Measurements from ENCODE around the gene SYCN. TPM values are rescaled to one million over a fixed set of nuclear protein-coding genes. Genes with fewer than 3 reads are reported as not detected.
"Not testable (repeated sequence)": the region's sequence is repeated elsewhere in the genome, so short reads cannot be mapped to it uniquely, and the experiment has no call there.

The SYCN gene
- total RNA-seq, 1 donor from 2014 or later: not detected

GRCh38 chr19:39218230-39219007, 14.4 kb upstream of the SYCN start:
- no peak overlapping the region for H3K4me3 Mint-ChIP-seq
- ChIA-PET POLR2A (no interaction called here), CTCF (no interaction called here)
- TF ChIP-seq, protein P1, sequence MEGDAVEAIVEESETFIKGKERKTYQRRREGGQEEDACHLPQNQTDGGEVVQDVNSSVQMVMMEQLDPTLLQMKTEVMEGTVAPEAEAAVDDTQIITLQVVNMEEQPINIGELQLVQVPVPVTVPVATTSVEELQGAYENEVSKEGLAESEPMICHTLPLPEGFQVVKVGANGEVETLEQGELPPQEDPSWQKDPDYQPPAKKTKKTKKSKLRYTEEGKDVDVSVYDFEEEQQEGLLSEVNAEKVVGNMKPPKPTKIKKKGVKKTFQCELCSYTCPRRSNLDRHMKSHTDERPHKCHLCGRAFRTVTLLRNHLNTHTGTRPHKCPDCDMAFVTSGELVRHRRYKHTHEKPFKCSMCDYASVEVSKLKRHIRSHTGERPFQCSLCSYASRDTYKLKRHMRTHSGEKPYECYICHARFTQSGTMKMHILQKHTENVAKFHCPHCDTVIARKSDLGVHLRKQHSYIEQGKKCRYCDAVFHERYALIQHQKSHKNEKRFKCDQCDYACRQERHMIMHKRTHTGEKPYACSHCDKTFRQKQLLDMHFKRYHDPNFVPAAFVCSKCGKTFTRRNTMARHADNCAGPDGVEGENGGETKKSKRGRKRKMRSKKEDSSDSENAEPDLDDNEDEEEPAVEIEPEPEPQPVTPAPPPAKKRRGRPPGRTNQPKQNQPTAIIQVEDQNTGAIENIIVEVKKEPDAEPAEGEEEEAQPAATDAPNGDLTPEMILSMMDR (IDR thresholded peaks at IDR 0.05): no peak
- peaks cover 27% of the 10 kb centered on the region for H3K27me3 Mint-ChIP-seq
- peaks cover 5% of the 10 kb centered on the region for H3K9me3 Mint-ChIP-seq
- H3K4me1 Mint-ChIP-seq: no peaks in the 10 kb centered on the region
- DNase-seq: no peak
- intact Hi-C loops (cut with micrococcal nuclease): no loop called here
- no peak overlapping the region for H3K27ac Mint-ChIP-seq
- ATAC-seq (ENCODE audit: low read depth): no peak
- H3K36me3 Mint-ChIP-seq (ENCODE audit: low read depth): no peaks in the 10 kb centered on the region

- H3K4me1 Mint-ChIP-seq: no peaks in the 10 kb centered on the region
- no peak for ATAC-seq (ENCODE audit: low read depth)
- H3K27ac Mint-ChIP-seq: no peak overlapping the region
- TF ChIP-seq, protein P1 (IDR thresholded peaks at IDR 0.05): no peak
- H3K27me3 Mint-ChIP-seq: peaks cover 23% of the 10 kb centered on the region
- DNase-seq: no peak
- no peaks in the 10 kb centered on the region for H3K36me3 Mint-ChIP-seq (ENCODE audit: low read depth)
- CTCF ChIA-PET: no interaction called here
- no peak overlapping the region for H3K4me3 Mint-ChIP-seq
- POLR2A ChIA-PET: interaction anchor here (0.7 kb wide), 1 partner anchor 9 kb away, joined by 5 read pairs; no protein-coding TSS in a partner anchor
- intact Hi-C loops (cut with micrococcal nuclease): no loop called here
- peaks cover 5% of the 10 kb centered on the region for H3K9me3 Mint-ChIP-seq
Observed at GRCh38 chr19:39217094-39217493, 13.0 kb upstream of the SYCN start.

GRCh38 chr19:39215323-39215722, 11.3 kb upstream of the SYCN start:
- H3K27ac Mint-ChIP-seq; CTCF ChIA-PET; H3K36me3 Mint-ChIP-seq (ENCODE audit: low read depth); POLR2A ChIA-PET; H3K4me3 Mint-ChIP-seq; H3K4me1 Mint-ChIP-seq; intact Hi-C loops (cut with micrococcal nuclease); ATAC-seq (ENCODE audit: low read depth); H3K9me3 Mint-ChIP-seq; DNase-seq: not testable (repeated sequence)
- peaks cover 15% of the 10 kb centered on the region for H3K27me3 Mint-ChIP-seq

DNA sequence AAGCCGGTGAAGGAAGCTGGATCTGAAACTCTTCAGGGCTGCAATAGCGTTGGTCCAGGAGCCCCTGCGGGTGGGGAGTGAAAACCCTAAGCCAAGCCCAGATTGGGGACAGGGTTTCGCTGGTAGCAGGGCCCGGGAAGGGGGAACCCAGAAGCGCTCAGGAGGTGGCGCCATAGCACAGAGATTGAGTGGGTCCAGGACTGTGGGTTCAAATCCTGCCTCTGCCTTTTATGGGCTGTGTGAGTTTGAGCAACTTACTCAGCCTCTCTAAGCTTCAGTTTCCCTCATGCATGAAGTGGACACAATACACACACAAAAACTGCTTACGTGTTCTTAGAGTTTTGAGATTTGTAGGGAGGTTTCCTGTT, 8.3 kb upstream of the SYCN start:
- H3K27ac Mint-ChIP-seq: no peak overlapping the region
- CTCF ChIA-PET: interaction anchor here (1.0 kb wide), 1 partner anchor 117 kb away, joined by 3 read pairs; no protein-coding TSS in a partner anchor
- H3K27me3 Mint-ChIP-seq: peaks cover 10% of the 10 kb centered on the region
- ATAC-seq (ENCODE audit: low read depth): peak; percentile 40
- no peak for DNase-seq
- intact Hi-C loops (cut with micrococcal nuclease): loop anchor here (1.0 to 5.0 kb wide), 2 partner anchors 116 to 320 kb away; partner anchors contain the start of gene EID2B
- no peak overlapping the region for H3K4me3 Mint-ChIP-seq
- no peaks in the 10 kb centered on the region for H3K4me1 Mint-ChIP-seq
- peaks cover 5% of the 10 kb centered on the region for H3K9me3 Mint-ChIP-seq
- TF ChIP-seq, protein P1 (IDR thresholded peaks at IDR 0.05): no peak
- H3K36me3 Mint-ChIP-seq (ENCODE audit: low read depth): no peaks in the 10 kb centered on the region
- POLR2A ChIA-PET: interaction anchor here (0.8 kb wide), 1 partner anchor 9 kb away, joined by 3 read pairs; no protein-coding TSS in a partner anchor

- DNase-seq: no peak
- ATAC-seq (ENCODE audit: low read depth): no peak
Observed at GRCh38 chr19:39211731-39212374, 7.8 kb upstream of the SYCN start.

More at GRCh38 chr19:39211731-39212374, 7.8 kb upstream of the SYCN start:
- H3K4me3 Mint-ChIP-seq: no peak overlapping the region
- H3K27ac Mint-ChIP-seq: no peak overlapping the region
- intact Hi-C loops (cut with micrococcal nuclease): loop anchor here (1.0 to 5.0 kb wide), 2 partner anchors 116 to 320 kb away; partner anchors contain the start of gene EID2B
- ChIA-PET CTCF (interaction anchor here (1.0 kb wide), 1 partner anchor 117 kb away, joined by 3 read pairs; no protein-coding TSS in a partner anchor), POLR2A (interaction anchor here (0.8 kb wide), 1 partner anchor 8 kb away, joined by 3 read pairs; no protein-coding TSS in a partner anchor)
- TF ChIP-seq, protein P1 (IDR thresholded peaks at IDR 0.05): no peak
- no peaks in the 10 kb centered on the region for H3K4me1 Mint-ChIP-seq
- H3K27me3 Mint-ChIP-seq: peaks cover 5% of the 10 kb centered on the region
- no peaks in the 10 kb centered on the region for H3K36me3 Mint-ChIP-seq (ENCODE audit: low read depth)
- peaks cover under 1% of the 10 kb centered on the region for H3K9me3 Mint-ChIP-seq

Measured in activated B cell treated with CpG ODN at 0.5 μM for 24 hours (primary cell).